IPS-20b (cell line): ENCODE data around the gene TFDP2.

Source experiments
- H3K27ac ChIP-seq: one replicate; pipeline ENCODE4 v1.5.1; 2013; ENCODE audit warnings: low read length
- H3K27me3 ChIP-seq: 2 replicates; pipeline ENCODE4 v1.6.1; 2013; ENCODE audit warnings: mild to moderate bottlenecking, low read length, inconsistent platforms; ENCODE audit not compliant: insufficient read depth
- H3K36me3 ChIP-seq: 2 replicates; pipeline ENCODE4 v1.6.1; 2013; ENCODE audit warnings: low read depth, mild to moderate bottlenecking, inconsistent platforms, low read length, moderate library complexity; ENCODE audit not compliant: insufficient read depth
- H3K4me1 ChIP-seq: 2 replicates; pipeline ENCODE4 v1.6.1; 2013; ENCODE audit warnings: mild to moderate bottlenecking, control low read depth, inconsistent platforms, low read length, moderate library complexity; ENCODE audit not compliant: insufficient read depth
- H3K4me3 ChIP-seq: 2 replicates; pipeline ENCODE4 v1.5.1; 2013; ENCODE audit warnings: mild to moderate bottlenecking, low read length, inconsistent platforms
- H3K9ac ChIP-seq: 2 replicates; pipeline ENCODE4 v1.6.1; 2013; ENCODE audit warnings: low read depth, mild to moderate bottlenecking, inconsistent platforms, low read length, moderate library complexity
- H3K9me3 ChIP-seq: 2 replicates; pipeline ENCODE4 v1.6.1; 2013; ENCODE audit warnings: mild to moderate bottlenecking, low read depth, low read length, inconsistent platforms; ENCODE audit not compliant: insufficient read depth

The TFDP2 gene, protein sequence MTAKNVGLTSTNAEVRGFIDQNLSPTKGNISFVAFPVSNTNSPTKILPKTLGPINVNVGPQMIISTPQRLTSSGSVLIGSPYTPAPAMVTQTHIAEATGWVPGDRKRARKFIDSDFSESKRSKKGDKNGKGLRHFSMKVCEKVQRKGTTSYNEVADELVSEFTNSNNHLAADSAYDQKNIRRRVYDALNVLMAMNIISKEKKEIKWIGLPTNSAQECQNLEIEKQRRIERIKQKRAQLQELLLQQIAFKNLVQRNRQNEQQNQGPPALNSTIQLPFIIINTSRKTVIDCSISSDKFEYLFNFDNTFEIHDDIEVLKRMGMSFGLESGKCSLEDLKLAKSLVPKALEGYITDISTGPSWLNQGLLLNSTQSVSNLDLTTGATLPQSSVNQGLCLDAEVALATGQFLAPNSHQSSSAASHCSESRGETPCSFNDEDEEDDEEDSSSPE

DNA sequence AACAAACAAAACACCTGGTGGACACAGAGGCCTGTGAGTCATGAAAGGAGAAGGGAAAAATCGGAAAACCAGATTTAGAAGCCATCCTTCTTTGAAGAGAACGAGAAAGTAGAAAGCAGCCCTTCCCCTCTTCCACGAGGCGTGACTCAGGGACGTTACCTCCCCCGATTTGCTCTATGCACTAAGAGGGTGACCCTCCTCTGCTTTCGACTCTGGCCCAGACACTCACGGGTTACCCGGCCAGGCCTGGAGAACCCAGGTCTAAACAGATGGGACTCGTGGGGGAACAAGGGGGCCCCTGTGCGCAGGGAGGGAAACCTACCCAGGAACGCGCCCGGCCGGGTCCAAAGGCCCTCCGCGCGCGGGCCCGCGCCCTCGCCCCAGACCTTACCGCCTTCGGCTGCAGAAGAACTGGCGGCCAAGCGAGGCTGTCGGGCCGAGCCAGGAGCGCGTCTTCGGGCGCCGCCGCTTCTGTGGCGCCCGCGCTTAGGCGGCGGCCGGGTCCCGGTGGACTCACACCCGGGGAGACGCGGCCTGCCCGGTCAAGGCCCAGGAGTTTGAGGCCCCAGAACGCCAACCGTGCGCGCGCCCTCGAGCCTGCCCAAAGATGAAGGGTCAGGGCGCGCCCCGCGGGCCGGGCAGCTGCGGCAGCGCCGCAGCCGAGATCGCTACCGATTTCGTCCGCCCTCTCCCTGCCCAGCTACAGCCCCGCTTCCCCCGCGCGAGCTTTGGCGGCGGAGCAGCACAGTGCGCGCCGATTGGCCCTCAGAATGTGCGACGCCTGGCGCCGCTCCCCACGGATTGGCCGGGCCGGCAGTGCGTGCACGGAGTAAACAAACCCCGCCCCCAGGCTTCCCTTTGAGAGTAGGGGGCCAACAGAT, at the start of gene TFDP2:
Gene TFDP2, minus strand, starts transcription at position 753 of the 881 bp plus-strand sequence. CDS start 47,795 bp downstream, outside the sequence.
- Histone ChIP-seq H3K27ac (no peak within 1 kb of the TSS), H3K9ac (peak within 1 kb of the TSS; percentile 88), H3K9me3 (no peaks in the 10 kb centered on the region), H3K4me3 (peak within 1 kb of the TSS; percentile 96), H3K4me1 (peaks cover 7% of the 10 kb centered on the region), H3K36me3 (no peaks in the 10 kb centered on the region), H3K27me3 (peaks cover 34% of the 10 kb centered on the region)

DNA sequence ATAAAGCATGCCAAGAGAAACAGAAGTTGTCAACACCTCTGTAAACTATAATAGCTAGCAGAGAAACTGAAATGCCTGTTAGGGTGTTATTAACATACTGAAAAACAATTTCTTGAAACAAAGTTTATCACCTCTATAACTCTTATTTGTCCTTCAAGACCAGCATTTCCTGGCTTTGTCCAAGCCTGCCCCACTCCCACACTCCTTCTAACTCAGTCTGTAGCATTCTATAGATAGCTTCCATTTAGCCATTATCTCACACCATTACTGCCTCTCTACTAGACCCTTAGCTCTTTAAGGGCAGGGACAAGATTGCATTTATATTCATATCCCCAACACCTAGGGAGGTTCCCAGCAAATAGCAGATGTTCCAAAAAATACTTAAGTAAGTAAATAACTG, 39.5 kb upstream of the TFDP2 start:
- H3K36me3 ChIP-seq = 0 out of 2 replicates have a peak, but pooled peaks cover 6% of the 10 kb centered on the region
- no peaks in the 10 kb centered on the region for H3K9me3 ChIP-seq
- no peak overlapping the region for H3K27ac ChIP-seq
- H3K4me3 ChIP-seq = no peak overlapping the region
- H3K9ac ChIP-seq = no peak overlapping the region
- no peaks in the 10 kb centered on the region for H3K27me3 ChIP-seq
- H3K4me1 ChIP-seq = no peaks in the 10 kb centered on the region

DNA sequence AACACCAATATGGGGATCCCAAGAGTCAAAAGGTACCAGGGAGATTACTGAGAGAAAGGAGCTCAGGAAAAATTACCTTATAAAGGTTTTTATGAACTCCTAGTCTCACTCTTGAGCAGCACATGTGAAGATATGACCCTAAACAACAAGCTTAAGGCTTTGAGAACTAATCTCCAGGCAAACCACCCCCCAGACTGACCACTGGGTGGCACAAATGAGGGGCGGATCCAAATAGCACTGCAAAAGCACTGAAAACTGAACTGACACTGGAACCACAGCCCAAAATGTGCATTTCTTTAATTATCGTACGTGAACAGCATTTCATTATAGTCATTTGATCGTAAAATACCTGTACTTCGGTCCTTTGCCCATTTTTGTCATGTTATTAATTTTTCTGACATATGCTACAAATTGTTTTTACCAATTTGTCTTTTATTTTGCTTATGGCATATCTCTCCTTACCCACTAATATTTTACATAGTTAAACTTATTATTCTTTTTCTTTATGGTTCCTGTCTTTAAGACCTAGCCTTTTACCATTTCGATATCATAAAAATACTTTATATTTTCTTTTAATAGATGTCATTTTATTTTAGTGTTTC, 31.5 kb upstream of the TFDP2 start:
- Histone ChIP-seq H3K27me3 (no peaks in the 10 kb centered on the region), H3K4me3 (no peak overlapping the region), H3K4me1 (no peaks in the 10 kb centered on the region), H3K9ac (no peak overlapping the region), H3K36me3 (peaks cover 30% of the 10 kb centered on the region), H3K27ac (no peak overlapping the region), H3K9me3 (no peaks in the 10 kb centered on the region)

DNA sequence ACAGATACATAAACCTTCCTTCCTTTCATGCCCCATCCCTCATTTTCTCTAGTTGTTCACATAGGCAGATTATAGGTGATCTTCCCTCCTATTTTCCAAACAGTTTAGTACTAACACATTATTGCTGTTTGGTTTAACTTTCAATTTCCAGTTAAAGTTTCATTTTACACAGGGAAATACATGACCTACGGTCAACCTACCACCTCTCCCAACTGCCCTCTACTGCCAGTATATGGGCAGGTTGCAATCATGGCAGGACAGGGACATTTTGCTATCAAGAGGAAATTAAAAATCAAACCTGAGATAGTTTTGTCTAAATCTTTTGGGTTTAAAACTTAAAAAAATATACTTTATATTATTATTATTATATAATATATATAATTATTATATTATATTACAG, 26.1 kb upstream of the TFDP2 start:
- Histone ChIP-seq H3K27ac (no peak overlapping the region), H3K4me3 (no peak overlapping the region), H3K9ac (no peak overlapping the region), H3K9me3 (no peaks in the 10 kb centered on the region), H3K27me3 (no peaks in the 10 kb centered on the region), H3K36me3 (peaks cover 19% of the 10 kb centered on the region), H3K4me1 (no peaks in the 10 kb centered on the region; the same call in 1 of the 2 replicates)

DNA sequence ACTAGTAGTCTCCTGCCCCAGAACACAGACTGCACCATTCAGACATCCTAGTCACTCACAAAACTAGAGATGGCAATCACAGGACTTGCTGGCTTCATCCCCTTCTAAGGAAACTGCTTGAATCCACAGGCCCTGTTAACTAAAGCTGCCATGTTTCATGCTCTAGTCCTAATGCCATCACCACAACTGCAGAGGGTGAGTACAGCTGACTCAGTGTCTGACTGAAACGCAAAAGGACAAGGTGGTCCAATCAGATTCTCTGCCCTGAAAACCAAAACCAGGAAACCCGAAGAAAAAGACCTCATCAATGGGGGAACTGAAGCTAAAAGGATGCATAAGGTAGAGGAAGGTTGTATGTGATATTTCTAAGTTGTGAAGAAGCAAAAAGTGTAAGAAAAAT, 25.2 kb upstream of the TFDP2 start:
- H3K9ac ChIP-seq = no peak overlapping the region
- H3K9me3 ChIP-seq = no peaks in the 10 kb centered on the region
- peaks cover 22% of the 10 kb centered on the region for H3K36me3 ChIP-seq
- H3K27me3 ChIP-seq = no peaks in the 10 kb centered on the region
- H3K4me3 ChIP-seq = no peak overlapping the region
- H3K27ac ChIP-seq = no peak overlapping the region
- no peaks in the 10 kb centered on the region; the same call in 1 of the 2 replicates for H3K4me1 ChIP-seq

DNA sequence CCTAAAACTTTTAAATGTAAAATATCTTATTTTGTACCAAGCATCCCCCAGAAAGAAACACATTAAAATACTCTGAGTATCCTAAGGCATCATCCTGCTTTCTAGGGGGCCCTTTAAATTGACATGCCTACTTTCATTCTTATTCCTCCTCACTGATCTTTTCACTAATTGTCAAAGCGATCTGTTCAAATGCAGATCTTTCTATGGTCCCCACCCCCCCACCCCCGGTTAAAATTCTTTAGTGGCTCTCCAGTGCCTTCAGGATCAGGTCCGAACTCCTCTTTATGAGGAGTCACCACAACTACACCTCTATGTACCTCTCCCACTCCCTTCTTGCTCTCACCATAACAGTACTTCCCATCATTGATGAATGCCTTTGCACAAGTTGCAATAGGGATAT, 19.2 kb upstream of the TFDP2 start:
- Histone ChIP-seq H3K9me3 (no peaks in the 10 kb centered on the region), H3K27me3 (no peaks in the 10 kb centered on the region), H3K4me3 (peak overlapping the region; percentile 57), H3K27ac (no peak overlapping the region), H3K9ac (no peak overlapping the region), H3K36me3 (peaks cover 6% of the 10 kb centered on the region; the same call in 1 of the 2 replicates), H3K4me1 (peaks cover 17% of the 10 kb centered on the region)

DNA sequence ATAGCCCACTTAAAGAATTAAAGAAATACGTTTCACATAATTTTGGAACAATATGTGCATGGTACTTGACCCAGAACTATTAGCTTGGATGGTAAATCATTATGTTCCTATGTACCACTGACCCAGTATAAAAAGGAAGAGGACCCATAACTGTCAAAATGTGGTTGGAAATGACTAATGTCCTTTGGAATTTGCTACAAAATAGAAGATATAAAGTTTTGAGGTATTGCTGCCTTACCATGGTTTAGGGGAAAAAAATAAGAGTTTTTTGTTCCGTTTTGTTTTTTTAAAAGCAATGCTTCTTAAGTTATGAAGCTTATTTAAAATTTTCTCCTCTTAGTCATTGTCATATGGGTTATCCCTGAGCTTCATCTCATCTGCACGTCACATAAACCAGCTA, 15.8 kb upstream of the TFDP2 start:
- peaks cover 6% of the 10 kb centered on the region; the same call in 1 of the 2 replicates for H3K36me3 ChIP-seq
- H3K27me3 ChIP-seq = no peaks in the 10 kb centered on the region
- H3K4me3 ChIP-seq = no peak overlapping the region
- H3K9ac ChIP-seq = no peak overlapping the region
- no peak overlapping the region for H3K27ac ChIP-seq
- peaks cover 17% of the 10 kb centered on the region for H3K4me1 ChIP-seq
- H3K9me3 ChIP-seq = no peaks in the 10 kb centered on the region

DNA sequence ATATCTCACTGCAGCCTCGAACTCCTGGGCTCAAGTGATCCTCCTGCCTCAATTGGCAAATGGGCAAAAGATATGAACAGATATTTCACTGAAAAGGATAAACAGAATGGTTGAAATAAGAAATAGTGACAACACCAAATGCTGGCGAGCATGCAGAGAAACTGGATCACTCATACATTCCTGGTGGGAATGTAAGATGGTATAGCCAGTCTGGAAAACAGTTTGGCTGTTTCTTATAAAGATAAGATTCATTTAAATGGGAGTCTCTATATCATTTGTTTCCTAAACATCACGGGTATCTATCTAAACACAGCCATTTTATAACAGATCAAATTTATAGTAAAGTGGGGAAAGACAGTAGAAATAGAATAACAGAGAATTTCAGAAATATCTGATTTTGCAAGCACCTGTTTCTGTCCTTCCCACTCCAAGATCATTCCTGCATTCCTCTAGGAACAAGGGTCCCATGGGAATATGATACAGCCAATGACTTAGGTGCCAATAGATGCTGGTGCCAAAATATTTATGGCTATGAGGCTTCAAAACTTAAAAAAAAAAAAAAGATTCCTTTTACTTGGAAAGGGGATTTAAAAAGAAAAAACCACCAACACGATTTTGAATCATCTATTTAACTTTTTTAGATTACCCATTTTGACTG, 9.9 kb upstream of the TFDP2 start:
- Histone ChIP-seq H3K4me1 (peaks cover 1% of the 10 kb centered on the region; the same call in 1 of the 2 replicates), H3K9me3 (no peaks in the 10 kb centered on the region), H3K9ac (no peak overlapping the region), H3K27me3 (no peaks in the 10 kb centered on the region), H3K36me3 (no peaks in the 10 kb centered on the region), H3K27ac (no peak overlapping the region), H3K4me3 (no peak overlapping the region)

DNA sequence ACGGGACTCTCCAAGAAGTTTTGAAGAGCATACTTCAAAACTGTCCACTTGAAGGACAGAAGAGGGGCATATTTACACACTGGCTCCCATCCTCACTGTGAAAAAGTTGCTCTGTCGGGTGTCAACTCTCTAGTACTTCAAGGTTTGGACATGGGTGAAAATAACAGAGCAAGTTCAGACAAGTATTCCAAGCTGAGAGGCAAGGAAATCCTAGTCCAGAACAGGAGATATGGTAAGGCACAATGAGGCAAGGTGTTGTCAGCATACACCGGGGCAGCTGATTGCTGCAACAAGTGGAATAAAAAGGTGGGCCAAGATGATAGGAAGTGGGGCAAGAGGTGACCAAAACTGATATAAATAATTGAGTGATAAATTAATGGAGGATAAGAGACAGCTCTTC, 4.8 kb upstream of the TFDP2 start:
- no peak overlapping the region for H3K9ac ChIP-seq
- no peak overlapping the region for H3K27ac ChIP-seq
- H3K4me1 ChIP-seq = no peaks in the 10 kb centered on the region
- H3K9me3 ChIP-seq = no peaks in the 10 kb centered on the region
- H3K36me3 ChIP-seq = no peaks in the 10 kb centered on the region
- peaks cover 15% of the 10 kb centered on the region for H3K27me3 ChIP-seq
- H3K4me3 ChIP-seq = no peak overlapping the region

DNA sequence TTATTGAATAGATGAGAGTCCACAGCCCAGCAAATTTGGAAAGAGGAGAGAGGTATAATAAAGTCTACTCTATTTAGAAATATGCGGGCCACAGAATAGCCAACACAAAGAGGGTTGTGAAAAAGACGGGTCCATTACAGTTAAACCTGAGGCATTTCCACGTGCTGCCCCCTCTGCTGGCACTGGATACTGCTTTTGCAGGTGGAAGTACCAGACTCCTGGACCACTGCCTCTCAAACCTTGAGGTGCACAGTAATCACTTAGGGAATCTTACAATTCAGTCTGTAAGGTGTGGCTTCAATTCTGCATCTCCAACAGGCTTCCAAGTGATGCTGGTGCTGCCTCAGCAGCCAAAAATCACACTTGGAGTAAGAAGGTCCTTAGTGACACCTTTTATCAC, 3.0 kb upstream of the TFDP2 start:
- Histone ChIP-seq H3K27me3 (peaks cover 28% of the 10 kb centered on the region), H3K4me3 (no peak overlapping the region), H3K9me3 (no peaks in the 10 kb centered on the region), H3K9ac (no peak overlapping the region), H3K27ac (no peak overlapping the region), H3K4me1 (peaks cover 7% of the 10 kb centered on the region), H3K36me3 (no peaks in the 10 kb centered on the region)

DNA sequence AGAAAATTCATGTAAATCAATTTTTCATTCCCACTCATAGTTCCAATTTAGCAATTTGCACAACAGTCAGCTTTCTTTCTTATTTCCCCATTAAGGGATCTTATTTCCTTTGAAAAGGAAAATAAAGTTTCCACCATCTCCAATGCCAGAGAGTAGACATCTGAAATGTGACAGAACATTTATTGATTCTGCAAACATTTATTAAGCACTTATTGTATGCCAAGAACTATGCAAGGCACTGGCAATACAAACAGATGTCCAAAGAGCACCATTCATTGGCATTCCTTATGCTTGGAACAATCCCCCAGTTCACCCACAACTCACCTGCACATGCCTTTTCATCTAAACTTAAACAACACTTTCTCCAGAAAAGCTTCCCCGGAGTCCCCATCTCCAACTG, 2.5 kb upstream of the TFDP2 start:
- peaks cover 34% of the 10 kb centered on the region for H3K27me3 ChIP-seq
- H3K4me3 ChIP-seq = no peak overlapping the region
- H3K36me3 ChIP-seq = no peaks in the 10 kb centered on the region
- H3K9me3 ChIP-seq = no peaks in the 10 kb centered on the region
- H3K9ac ChIP-seq = no peak overlapping the region
- H3K27ac ChIP-seq = no peak overlapping the region
- peaks cover 7% of the 10 kb centered on the region for H3K4me1 ChIP-seq
